Calu3 (cell line): ENCODE measurements around the gene NRP1. TPM values are rescaled to one million over a fixed set of nuclear protein-coding genes. Genes with fewer than 3 reads are reported as not detected.
A peak's percentile ranks its signal among the peaks of the same experiment; 100 is the strongest.

Experiments used
- BruUV-seq: library from RNA; stranded (reverse); fragments of 400-500 nt; replicated peaks from 2 replicates; lab custom pipeline; 2021; lab: Mats Ljungman, UMichigan
- CTCF ChIA-PET: fragments of 300-600 bp; sonication (Branson Sonifier 250); formaldehyde crosslinking; loops from one replicate; lab custom pipeline; 2022; ENCODE audit warnings: antibody characterized with exemption; lab: Charles Lee
- DNase-seq: peaks from one replicate; pipeline ENCODE4 v3.0.0; 2022
- H3K27ac Mint-ChIP-seq: one replicate; pipeline ENCODE4 v1.8.0; 2022; ENCODE audit warnings: mixed read lengths; ENCODE audit not compliant: unreplicated experiment
- H3K27me3 Mint-ChIP-seq: one replicate; pipeline ENCODE4 v1.8.0; 2022; ENCODE audit warnings: mixed read lengths; ENCODE audit not compliant: unreplicated experiment
- H3K36me3 Mint-ChIP-seq: one replicate; pipeline ENCODE4 v1.8.0; 2022; ENCODE audit warnings: mild to moderate bottlenecking, moderate library complexity, mixed read lengths; ENCODE audit not compliant: insufficient read depth, unreplicated experiment
- H3K4me1 Mint-ChIP-seq: one replicate; pipeline ENCODE4 v1.8.0; 2022; ENCODE audit warnings: mild to moderate bottlenecking, low read depth, mixed read lengths; ENCODE audit not compliant: unreplicated experiment
- H3K4me3 Mint-ChIP-seq: one replicate; pipeline ENCODE4 v1.8.0; 2022; ENCODE audit warnings: mild to moderate bottlenecking, low read depth, moderate library complexity, mixed read lengths; ENCODE audit not compliant: unreplicated experiment
- H3K9me3 Mint-ChIP-seq: one replicate; pipeline ENCODE4 v1.8.0; 2022; ENCODE audit warnings: low read depth, mixed read lengths; ENCODE audit not compliant: unreplicated experiment
- CTCF ChIP-seq: fragments of 200-600 bp; IDR thresholded peaks from one replicate; pipeline ENCODE4 v1.8.0; 2022; ENCODE audit warnings: antibody characterized with exemption; ENCODE audit not compliant: unreplicated experiment
- intact Hi-C: fragments of 100-400 bp; cut with micrococcal nuclease; formaldehyde crosslinking; loops from one replicate; pipeline ENCODE4 v1.10.0; 2022; ENCODE audit not compliant: unreplicated experiment
- total RNA-seq: library from RNA; stranded (reverse); gene quantifications from 2 replicates; pipeline ENCODE4 v1.2.3, GENCODE V29; 2022

Gene NRP1
- total RNA-seq, 1 experiment from 2014 or later, result 96.3 TPM

- TSS peak; percentile 20 for BruUV-seq
- H3K27ac Mint-ChIP-seq, result peak overlapping the region; percentile 90
Observed at GRCh38 chr10:33330543-33331378, 3.7 kb downstream of the NRP1 start.

GRCh38 chr10:33329178-33329577 is 5.3 kb downstream of the NRP1 start:
- intact Hi-C loops, result loop anchor here (5.0 kb wide), 1 partner anchor 898 kb away; no protein-coding TSS in a partner anchor
- Mint-ChIP-seq H3K9me3 (no peaks in the 10 kb centered on the region), H3K4me3 (peak overlapping the region; percentile 85), H3K4me1 (peaks cover 38% of the 10 kb centered on the region), H3K27me3 (no peaks in the 10 kb centered on the region), H3K27ac (no peak overlapping the region), H3K36me3 (peaks cover 72% of the 10 kb centered on the region)
- no peak for TF ChIP-seq CTCF
- no TSS peak for BruUV-seq
- CTCF ChIA-PET, result interaction anchor here (0.7 kb wide), 1 partner anchor 498 kb away, joined by 3 read pairs; no protein-coding TSS in a partner anchor
- no peak for DNase-seq

More at GRCh38 chr10:33330543-33331378, 3.7 kb downstream of the NRP1 start:
- intact Hi-C loops, result loop anchor here (5.0 to 10.0 kb wide), 6 partner anchors 133 to 1307 kb away; no protein-coding TSS in a partner anchor
- peak; percentile 87 for DNase-seq
- Mint-ChIP-seq H3K4me1 (peaks cover 38% of the 10 kb centered on the region), H3K4me3 (peak overlapping the region; percentile 85), H3K27me3 (no peaks in the 10 kb centered on the region), H3K36me3 (peaks cover 80% of the 10 kb centered on the region), H3K9me3 (no peaks in the 10 kb centered on the region)
- TF ChIP-seq CTCF, result peak; percentile 73
- CTCF ChIA-PET, result no interaction called here

GRCh38 chr10:33328253-33328652 is 6.2 kb downstream of the NRP1 start:
- Mint-ChIP-seq H3K9me3 (no peaks in the 10 kb centered on the region), H3K36me3 (peaks cover 72% of the 10 kb centered on the region), H3K4me3 (no peak overlapping the region), H3K4me1 (peaks cover 38% of the 10 kb centered on the region), H3K27ac (no peak overlapping the region), H3K27me3 (no peaks in the 10 kb centered on the region)
- TF ChIP-seq CTCF, result no peak
- intact Hi-C loops, result loop anchor here (5.0 kb wide), 1 partner anchor 899 kb away; no protein-coding TSS in a partner anchor
- CTCF ChIA-PET, result interaction anchor here (0.5 to 0.8 kb wide), 3 partner anchors 48 to 689 kb away, joined by 3 read pairs; no protein-coding TSS in a partner anchor
- no TSS peak for BruUV-seq
- DNase-seq, result no peak

- DNase-seq, result no peak
- peak overlapping the region; percentile 81 for H3K27ac Mint-ChIP-seq
- no peaks in the 10 kb centered on the region for H3K9me3 Mint-ChIP-seq
- H3K36me3 Mint-ChIP-seq, result peaks cover 70% of the 10 kb centered on the region
- intact Hi-C loops, result loop anchor here (5.0 kb wide), 1 partner anchor 900 kb away; no protein-coding TSS in a partner anchor
- TF ChIP-seq CTCF, result no peak
- H3K4me1 Mint-ChIP-seq, result peaks cover 38% of the 10 kb centered on the region
- H3K4me3 Mint-ChIP-seq, result peak overlapping the region; percentile 53
- BruUV-seq, result no TSS peak
- CTCF ChIA-PET, result interaction anchor here (0.5 to 0.8 kb wide), 3 partner anchors 49 to 689 kb away, joined by 3 read pairs; no protein-coding TSS in a partner anchor
- H3K27me3 Mint-ChIP-seq, result no peaks in the 10 kb centered on the region
Observed at GRCh38 chr10:33327751-33328150, 6.7 kb downstream of the NRP1 start.
